Measurements from ENCODE around the gene COL4A4.
"Not testable (repeated sequence)": the region's sequence is repeated elsewhere in the genome, so short reads cannot be mapped to it uniquely, and the experiment has no call there.

The COL4A4 gene

GRCh38 chr2:227163998-227164762 lies at the start of gene COL4A4, which contains the start of gene COL4A3:
Gene COL4A4, minus strand, starts transcription at chr2:227164205. Its CDS starts 16,722 bp downstream, at chr2:227147483.
Gene COL4A3, plus strand, starts transcription at chr2:227164624. Its CDS starts 103 bp downstream, at chr2:227164727.
- DNase-seq (ENCODE audit: low read depth in 2 of 2) = no peak

DNA sequence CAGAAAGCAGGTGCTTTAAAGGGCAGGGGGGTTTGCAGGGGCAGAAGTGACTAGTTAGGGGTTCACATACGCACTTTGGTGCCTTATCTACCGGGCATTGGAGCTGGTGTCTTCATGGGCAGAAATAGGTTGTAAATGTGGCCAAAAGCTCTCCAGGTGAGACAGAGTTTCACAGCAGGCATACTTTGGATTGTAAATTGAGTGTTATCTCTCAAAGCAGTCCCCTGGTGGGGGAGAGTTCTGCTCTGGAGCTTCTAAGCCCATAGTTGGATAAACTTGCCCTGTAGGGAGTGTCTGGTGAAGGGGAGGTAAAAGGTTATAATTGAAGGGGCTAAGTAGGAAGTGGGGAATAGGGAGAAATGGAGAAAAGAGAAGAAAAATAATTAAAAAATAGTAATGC lies 43.6 kb upstream of the COL4A4 start:
- no peak for DNase-seq (ENCODE audit: low read depth in 2 of 2)

DNA sequence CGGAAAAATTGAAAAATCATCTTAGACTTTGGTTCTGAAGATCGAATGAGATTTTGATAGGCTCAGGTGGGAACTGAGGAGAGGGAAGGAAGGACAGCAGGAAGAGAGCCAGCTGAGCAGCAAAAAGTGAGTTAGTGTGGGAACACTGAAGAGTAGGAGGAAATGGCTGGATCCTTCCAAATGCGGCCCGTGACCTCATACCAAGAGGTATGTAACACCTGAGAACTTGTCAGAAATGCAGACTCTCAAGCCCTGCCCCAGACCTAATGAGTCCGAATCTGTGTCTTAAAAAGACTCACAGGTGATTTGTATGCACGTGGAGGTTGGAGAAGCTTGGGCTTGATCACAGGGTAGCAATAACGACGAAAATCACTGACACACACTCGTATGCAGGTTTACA lies 42.4 kb upstream of the COL4A4 start:
- no peak for DNase-seq (ENCODE audit: low read depth in 2 of 2)

DNA sequence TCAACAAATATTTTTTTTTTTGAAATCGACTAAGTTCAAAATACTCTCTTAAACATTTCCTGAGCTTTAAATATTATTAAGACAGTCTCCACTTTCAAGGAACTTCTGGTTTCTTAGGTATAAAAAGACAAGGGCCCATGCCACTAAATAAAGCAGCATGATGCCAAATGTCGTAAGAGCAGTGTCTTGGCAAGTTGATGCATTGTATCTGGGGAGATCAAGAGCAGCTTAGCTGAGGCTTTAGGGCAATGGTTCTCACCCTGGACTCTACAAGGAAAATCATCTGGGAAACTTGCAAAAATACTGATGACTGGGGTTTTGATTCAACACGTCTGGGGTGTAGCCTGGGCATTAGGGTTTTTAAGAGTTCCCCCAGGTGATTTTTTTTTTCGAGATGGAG lies 41.7 kb upstream of the COL4A4 start:
- no peak for DNase-seq (ENCODE audit: low read depth in 2 of 2)

DNA sequence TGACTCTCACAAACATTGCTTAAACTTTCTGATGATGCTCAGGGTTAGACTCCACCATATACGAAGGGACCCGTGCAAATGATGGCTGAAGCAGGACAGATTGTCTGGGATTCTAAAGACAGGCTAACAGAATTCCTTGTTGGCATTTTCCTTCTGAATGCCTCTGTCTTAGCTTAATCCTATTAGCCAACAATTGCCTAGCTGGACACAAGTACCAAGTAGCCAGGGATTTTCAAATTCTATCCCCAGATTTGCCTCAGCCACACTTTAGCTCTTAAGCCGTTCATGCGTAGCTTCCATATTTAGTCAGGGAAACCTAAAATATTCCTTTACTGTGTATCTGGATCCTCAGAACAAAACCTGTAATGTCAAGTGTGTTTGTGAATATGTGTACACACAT lies 40.4 kb upstream of the COL4A4 start:
- DNase-seq (ENCODE audit: low read depth in 2 of 2) = no peak

GRCh38 chr2:227201771-227202170 lies 37.8 kb upstream of the COL4A4 start:
- no peak for DNase-seq (ENCODE audit: low read depth in 2 of 2)

- no peak for DNase-seq (ENCODE audit: low read depth in 2 of 2)
Observed at GRCh38 chr2:227198866-227199265, 34.9 kb upstream of the COL4A4 start.

- DNase-seq (ENCODE audit: low read depth in 2 of 2) = no peak
Observed at GRCh38 chr2:227194219-227194618, 30.2 kb upstream of the COL4A4 start.

- DNase-seq (ENCODE audit: low read depth in 2 of 2) = no peak
Observed at GRCh38 chr2:227192491-227192890, 28.5 kb upstream of the COL4A4 start.

DNA sequence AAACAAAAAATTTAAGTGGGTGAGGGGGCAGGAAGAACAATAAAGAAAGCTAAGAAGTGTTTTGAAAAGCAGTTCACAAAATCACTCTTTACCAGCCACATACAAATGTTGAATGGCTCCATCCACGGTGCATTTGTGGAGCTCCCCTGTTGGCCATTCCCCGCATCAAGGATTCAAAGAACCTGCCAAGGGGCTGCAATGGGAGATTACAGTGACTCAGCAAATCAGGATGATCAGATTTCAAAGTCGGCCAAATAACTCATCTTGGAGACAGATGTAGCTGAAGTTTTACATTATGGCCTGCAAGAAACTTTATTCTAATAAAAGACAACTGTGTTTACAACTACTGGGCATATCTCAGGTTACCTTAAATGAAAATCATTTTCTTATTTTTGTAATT lies 27.4 kb upstream of the COL4A4 start:
- no peak for DNase-seq (ENCODE audit: low read depth in 2 of 2)

DNA sequence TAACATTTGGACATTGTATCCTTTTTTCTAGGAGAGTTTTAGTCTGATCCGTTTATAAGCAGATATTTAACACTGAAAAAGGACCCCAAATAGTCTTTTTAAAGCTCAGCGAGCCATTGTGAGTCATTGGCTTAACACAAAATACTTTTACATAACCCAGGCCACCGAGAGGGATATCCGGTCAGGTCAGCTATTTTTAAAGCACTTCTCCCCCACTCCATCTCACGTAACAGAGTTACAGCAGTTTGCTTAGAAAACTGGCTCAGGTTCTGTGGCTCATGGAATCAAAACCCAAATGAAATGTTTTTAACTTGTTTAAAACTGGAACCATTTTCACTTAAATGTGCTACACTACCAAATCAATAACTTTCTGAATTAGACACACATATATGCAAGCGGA lies 24.3 kb upstream of the COL4A4 start:
- no peak for DNase-seq (ENCODE audit: low read depth in 2 of 2)

GRCh38 chr2:227186751-227187150 lies 22.7 kb upstream of the COL4A4 start:
- DNase-seq (ENCODE audit: low read depth in 2 of 2) = no peak

DNA sequence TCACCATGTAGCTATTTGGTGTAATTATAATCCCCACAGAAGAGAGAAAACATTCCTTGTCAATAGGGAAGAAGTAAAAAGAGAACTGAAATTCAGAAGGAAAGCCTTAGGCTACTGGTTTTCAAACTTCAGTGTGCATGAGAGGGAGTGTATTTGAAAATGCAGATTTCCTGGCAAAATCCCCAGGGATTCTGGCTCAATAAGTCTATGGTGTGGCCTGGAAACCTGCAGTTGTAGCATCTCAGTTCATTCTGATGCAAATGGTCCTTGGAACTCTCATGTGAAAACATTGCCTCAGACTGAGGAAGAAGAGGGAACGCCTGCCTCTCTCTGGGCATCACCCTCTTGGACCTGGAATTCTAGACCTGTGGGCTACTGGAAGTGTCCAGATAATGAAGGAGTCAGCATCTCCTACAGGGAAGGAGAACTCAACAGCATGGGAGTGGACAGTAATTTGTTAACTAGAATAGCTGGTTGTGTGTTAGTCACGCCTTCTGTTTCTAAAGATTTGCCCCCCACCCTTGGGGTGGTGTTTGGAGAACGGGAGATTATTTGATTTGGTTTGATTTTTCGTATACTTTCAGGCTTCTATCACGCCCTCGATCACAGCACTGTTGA lies 21.7 kb upstream of the COL4A4 start:
- DNase-seq (ENCODE audit: low read depth in 2 of 2) = no peak

- no peak for DNase-seq (ENCODE audit: low read depth in 2 of 2)
Observed at GRCh38 chr2:227183657-227184367, 19.8 kb upstream of the COL4A4 start.

- DNase-seq (ENCODE audit: low read depth in 2 of 2) = no peak
Observed at GRCh38 chr2:227182765-227183164, 18.8 kb upstream of the COL4A4 start.

DNA sequence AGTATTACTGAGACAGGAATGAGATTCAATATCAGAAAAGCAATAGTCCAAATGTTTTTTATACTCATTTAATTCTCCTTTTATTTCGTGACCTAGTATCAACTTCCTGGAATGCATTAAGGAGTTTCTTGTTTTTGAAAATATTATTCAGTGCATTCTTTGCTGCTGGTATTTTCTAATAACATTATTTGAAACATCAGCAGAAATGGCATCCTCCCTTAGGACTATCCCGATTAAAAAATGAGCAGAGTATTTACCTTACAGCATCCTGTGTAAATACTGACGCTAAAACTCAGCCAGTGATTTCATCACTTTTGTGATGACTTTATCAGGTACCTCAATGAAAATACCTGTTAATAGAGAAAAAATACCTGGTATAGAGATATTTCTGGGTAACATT lies 16.8 kb upstream of the COL4A4 start:
- no peak for DNase-seq (ENCODE audit: low read depth in 2 of 2)

DNA sequence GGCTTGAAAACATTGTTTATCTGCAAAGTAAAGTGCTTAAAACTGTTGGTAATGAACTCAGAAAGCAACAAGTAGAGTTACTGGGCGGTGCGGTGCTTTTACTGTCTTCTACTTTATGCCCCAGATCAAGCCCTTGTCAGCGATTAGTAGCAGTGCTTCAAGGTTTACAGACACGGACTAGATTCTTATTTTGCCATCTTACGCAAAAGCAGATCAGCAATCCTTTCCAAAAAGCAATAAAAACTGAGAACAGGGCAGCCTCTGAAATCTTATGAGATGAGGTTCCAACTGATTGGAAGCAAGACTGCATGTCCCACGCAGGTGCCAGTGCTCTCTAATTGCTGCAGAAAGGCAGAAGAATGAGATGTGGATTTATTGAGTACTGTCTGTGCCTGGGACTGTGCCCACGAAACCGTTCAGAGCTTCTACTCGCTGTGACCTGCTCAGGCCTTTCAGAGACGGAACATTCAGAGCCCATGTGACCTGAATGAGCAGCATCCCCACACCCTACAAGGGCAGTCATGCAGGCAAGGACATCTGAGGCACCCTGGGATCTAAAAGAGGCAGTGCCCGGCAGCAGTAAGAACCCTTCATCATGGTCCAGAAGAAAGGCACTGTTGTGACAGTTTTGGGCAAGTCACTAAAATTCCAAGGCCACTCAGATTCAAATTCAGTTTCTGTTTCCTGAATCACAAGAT lies 16.1 kb upstream of the COL4A4 start:
- DNase-seq (ENCODE audit: low read depth in 2 of 2) = no peak

DNA sequence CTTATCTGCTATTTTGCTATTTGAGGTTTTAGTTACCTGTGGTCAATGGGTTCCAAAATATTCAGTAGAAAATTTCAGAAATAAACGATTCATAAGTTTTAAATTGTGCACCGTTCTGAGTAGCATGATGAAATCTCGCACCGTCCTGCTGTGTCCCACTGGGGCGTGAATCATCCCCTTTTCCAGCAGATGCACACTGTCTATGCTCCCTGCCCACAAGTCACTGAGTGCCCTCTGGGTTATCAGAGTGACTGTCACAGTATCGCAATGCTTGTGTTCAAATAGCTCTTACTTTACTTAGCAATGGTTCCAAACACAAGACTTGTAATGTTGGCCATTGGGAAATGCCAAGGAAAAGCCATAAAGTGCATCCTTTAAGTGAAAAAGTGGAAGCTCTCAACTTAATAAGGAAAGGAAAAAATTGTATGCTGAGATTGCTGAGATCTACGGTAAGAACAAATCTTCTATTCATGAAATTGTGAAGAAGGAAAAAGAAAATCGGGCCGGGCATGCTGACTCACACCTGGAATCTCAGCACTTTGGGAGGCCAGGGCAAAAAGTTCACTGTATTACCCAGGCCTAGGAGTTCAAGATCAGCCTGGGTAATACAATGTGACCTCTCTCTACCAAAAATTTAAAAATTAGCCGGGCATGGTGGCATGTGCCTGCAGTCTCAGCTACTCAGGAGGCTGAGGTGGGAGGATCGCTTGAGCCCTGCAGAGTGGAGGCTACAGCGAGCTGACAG lies 13.8 kb upstream of the COL4A4 start:
- no peak for DNase-seq (ENCODE audit: low read depth in 2 of 2)

DNA sequence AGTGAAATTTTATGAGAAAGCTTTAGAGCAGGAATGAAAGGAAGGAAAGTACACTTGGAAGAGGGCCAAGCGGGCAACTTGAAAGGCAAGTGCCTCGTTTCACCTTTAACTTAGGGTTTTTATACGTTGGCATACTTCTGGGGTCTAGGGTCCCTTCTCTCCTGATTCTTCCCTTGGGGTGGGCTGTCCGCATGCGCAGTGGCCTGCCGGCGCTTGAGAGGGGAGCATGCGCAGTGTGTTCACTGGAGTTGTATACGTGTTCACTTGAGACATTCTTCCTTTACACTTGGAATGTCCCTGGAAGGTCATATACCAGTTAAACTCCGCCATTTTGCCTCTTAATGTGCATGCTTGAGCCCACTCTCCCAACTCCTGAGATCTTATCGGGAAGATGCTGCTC lies 7.8 kb upstream of the COL4A4 start:
- DNase-seq (ENCODE audit: low read depth in 2 of 2) = not testable (repeated sequence)

DNA sequence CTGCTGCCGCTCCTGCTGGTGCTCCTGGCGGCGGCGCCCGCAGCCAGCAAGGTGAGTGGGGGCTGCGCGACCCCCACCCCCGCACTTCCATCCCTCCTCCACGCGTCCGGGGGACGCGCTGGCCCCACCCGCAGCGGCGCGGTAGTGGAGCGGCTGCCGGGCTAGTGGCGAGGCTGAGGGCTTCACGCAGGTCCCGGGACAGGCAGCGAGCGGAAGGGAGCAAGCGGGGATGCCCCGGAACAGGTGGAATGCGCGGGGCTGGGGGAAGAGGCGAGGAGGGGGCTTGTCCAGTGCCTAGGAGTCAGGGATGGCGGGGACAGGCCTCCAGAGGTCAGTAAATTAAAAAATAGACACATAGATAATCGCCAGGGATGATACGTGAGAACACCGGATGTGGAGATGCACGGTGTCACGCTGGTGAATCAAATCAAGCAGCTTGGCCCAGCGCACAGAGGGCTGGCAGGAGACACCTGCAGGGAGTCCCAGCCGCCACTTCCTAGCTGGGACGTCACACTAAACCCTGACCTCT lies 822 bp upstream of the COL4A4 start:
- no peak for DNase-seq (ENCODE audit: low read depth in 2 of 2)

- DNase-seq (ENCODE audit: low read depth in 2 of 2) = no peak
Observed at GRCh38 chr2:227163485-227163997, 464 bp downstream of the COL4A4 start.
